SU-DHL-6 (cell line): ENCODE data around the gene ADK.

ENCODE experiments used
- EZH2phosphoT487 ChIP-seq: fragments of 200-600 bp; sonication (generic), shearing (Covaris generic); conservative IDR thresholded peaks from 2 replicates; pipeline ENCODE4 v1.6.1; 2018; ENCODE audit warnings: mild to moderate bottlenecking, antibody characterized with exemption, low read length, moderate library complexity, mixed read lengths
- TF ChIP-seq, protein P1 (sequence below): fragments of 200-600 bp; sonication (generic); IDR thresholded peaks from one replicate; pipeline ENCODE4 v1.5.1; 2017; ENCODE audit warnings: antibody characterized with exemption, mild to moderate bottlenecking, low read length, moderate library complexity; ENCODE audit not compliant: insufficient read depth, poor library complexity, severe bottlenecking

DNA sequence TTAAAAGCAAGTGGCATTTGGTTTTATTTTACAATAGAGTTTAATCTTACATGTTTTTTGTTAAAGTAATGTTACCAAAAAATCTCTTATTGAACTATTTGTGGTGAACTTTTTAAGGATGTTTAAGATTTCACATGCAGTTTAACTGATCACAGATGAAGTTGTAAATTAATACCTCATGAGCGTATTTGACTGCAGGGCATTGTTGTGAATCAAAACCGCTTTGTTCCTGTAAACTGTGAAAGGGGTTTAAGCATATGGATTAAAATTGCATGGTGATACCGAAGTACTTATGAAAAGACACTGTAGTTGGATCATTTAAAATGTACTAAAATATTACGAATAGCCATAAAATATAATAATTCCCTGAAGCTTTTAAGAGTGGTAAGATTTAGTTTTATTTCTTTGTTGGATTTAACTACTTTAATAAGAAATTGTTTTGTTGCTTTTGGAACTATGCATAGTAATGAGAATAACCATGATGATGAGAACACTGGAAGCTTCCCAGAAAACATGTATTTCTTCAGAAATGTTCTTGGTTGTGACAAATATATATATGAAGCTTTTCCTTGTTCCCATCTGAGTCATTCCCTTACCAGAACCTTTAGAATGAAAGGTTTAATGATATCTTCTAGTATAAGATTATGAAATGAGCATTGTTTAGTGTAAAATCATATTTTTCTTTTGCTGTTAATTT is 131.3 kb downstream of the ADK start:
- TF ChIP-seq, protein P1, sequence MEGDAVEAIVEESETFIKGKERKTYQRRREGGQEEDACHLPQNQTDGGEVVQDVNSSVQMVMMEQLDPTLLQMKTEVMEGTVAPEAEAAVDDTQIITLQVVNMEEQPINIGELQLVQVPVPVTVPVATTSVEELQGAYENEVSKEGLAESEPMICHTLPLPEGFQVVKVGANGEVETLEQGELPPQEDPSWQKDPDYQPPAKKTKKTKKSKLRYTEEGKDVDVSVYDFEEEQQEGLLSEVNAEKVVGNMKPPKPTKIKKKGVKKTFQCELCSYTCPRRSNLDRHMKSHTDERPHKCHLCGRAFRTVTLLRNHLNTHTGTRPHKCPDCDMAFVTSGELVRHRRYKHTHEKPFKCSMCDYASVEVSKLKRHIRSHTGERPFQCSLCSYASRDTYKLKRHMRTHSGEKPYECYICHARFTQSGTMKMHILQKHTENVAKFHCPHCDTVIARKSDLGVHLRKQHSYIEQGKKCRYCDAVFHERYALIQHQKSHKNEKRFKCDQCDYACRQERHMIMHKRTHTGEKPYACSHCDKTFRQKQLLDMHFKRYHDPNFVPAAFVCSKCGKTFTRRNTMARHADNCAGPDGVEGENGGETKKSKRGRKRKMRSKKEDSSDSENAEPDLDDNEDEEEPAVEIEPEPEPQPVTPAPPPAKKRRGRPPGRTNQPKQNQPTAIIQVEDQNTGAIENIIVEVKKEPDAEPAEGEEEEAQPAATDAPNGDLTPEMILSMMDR = no peak
- TF ChIP-seq EZH2phosphoT487 = no peak
